Activated CD8-positive, alpha-beta T cell treated with anti-CD3 and anti-CD28 coated beads for 36 hours (primary cell): Measurements from ENCODE around the gene ARMH3. TPM values are rescaled to one million over a fixed set of nuclear protein-coding genes. Genes with fewer than 3 reads are reported as not detected.

ENCODE experiments used
- ATAC-seq: fragments of 200-7000 bp; cut with Tn5 transposase; one replicate; pipeline ENCODE4 v1.10.0; 2021; ENCODE audit warnings: mild to moderate bottlenecking, moderate library complexity
- CTCF ChIA-PET: fragments of 350-600 bp; sonication (Branson Sonifier 250); formaldehyde crosslinking; loops from one replicate; lab custom pipeline; 2021; ENCODE audit warnings: antibody characterized with exemption; lab: Charles Lee
- POLR2A ChIA-PET: fragments of 350-600 bp; sonication (Branson Sonifier 250); formaldehyde crosslinking; loops from one replicate; lab custom pipeline; 2021; ENCODE audit warnings: antibody characterized with exemption; lab: Charles Lee
- DNase-seq: peaks from one replicate; pipeline ENCODE4 v3.0.0-alpha.2; 2020
- H3K27ac Mint-ChIP-seq: one replicate; pipeline ENCODE4 v1.8.0; 2021; ENCODE audit warnings: mild to moderate bottlenecking, mixed read lengths
- H3K27me3 Mint-ChIP-seq: one replicate; pipeline ENCODE4 v1.8.0; 2021; ENCODE audit warnings: mixed read lengths
- H3K36me3 Mint-ChIP-seq: one replicate; pipeline ENCODE4 v1.8.0; 2021; ENCODE audit warnings: low read depth, mixed read lengths
- H3K4me1 Mint-ChIP-seq: one replicate; pipeline ENCODE4 v1.8.0; 2021; ENCODE audit warnings: low read depth, mixed read lengths
- H3K4me3 Mint-ChIP-seq: one replicate; pipeline ENCODE4 v1.8.0; 2021; ENCODE audit warnings: mild to moderate bottlenecking, moderate library complexity, mixed read lengths
- H3K9me3 Mint-ChIP-seq: one replicate; pipeline ENCODE4 v1.8.0; 2021; ENCODE audit warnings: mixed read lengths
- intact Hi-C: fragments of 100-400 bp; cut with micrococcal nuclease; formaldehyde crosslinking; loops from one replicate; pipeline ENCODE4 v1.10.0; 2022
- total RNA-seq, 2 experiments: library from RNA; stranded (reverse); gene quantifications; one replicate each; pipeline ENCODE4 v1.2.3, GENCODE V29; 2021
- TF ChIP-seq, protein P1 (sequence below): fragments of 200-600 bp; IDR thresholded peaks from one replicate; pipeline ENCODE4 v1.8.0; 2022; ENCODE audit warnings: antibody characterized with exemption, mild to moderate bottlenecking

ARMH3 gene
- total RNA-seq, 2 experiments from 2014 or later = 16.2 to 18.4 TPM

DNA sequence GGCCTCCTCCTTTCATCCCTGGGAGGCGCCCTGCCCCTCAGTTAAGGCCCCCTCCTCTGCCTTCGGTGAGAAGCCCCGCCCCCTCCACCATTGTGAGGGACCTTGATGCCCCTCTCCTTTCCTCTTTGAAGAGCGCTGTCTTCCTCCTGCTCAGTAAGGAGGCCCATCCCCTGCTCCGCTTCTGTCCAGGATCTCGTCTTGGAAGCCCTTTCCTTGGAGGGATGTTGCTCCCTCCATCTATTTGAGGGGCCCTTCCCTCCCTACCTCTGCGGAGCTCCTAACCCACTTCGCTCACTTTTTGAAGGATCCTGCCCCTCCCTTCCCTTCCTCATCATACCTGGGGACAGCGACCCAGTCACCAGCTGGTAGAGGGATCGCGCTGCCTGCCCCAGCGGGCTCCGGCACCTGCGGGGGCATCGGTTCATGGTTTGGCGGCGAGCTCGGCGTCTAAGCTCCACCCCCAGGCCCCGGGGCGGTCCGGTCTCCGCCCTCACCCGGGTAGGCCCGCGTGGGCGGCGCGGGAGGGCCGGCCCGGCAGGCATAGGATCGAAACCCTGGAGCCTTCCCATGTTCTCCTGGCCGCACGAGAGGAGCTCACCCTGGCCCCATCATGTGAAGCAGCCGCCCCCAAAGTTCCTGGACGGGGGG lies 216.4 kb downstream of the ARMH3 start:
- ChIA-PET POLR2A (interaction anchor here (0.9 to 5.1 kb wide), 3 partner anchors 12 to 21 kb away, joined by 3 to 27 read pairs (median 4); partner anchors contain the start of gene OGA), CTCF (interaction anchor here (0.9 to 10.8 kb wide), 19 partner anchors 8 to 270 kb away, joined by 3 to 200 read pairs (median 8); partner anchors contain the start of genes HPS6 and OGA)
- Mint-ChIP-seq H3K36me3 (no peaks in the 10 kb centered on the region), H3K4me3 (peak overlapping the region; percentile 77), H3K27ac (no peak overlapping the region), H3K9me3 (no peaks in the 10 kb centered on the region), H3K27me3 (peaks cover 14% of the 10 kb centered on the region), H3K4me1 (peaks cover 55% of the 10 kb centered on the region)
- intact Hi-C loops = loop anchor here (2.0 to 5.0 kb wide), 2 partner anchors 171 to 233 kb away; no protein-coding TSS in a partner anchor
- TF ChIP-seq, protein P1, sequence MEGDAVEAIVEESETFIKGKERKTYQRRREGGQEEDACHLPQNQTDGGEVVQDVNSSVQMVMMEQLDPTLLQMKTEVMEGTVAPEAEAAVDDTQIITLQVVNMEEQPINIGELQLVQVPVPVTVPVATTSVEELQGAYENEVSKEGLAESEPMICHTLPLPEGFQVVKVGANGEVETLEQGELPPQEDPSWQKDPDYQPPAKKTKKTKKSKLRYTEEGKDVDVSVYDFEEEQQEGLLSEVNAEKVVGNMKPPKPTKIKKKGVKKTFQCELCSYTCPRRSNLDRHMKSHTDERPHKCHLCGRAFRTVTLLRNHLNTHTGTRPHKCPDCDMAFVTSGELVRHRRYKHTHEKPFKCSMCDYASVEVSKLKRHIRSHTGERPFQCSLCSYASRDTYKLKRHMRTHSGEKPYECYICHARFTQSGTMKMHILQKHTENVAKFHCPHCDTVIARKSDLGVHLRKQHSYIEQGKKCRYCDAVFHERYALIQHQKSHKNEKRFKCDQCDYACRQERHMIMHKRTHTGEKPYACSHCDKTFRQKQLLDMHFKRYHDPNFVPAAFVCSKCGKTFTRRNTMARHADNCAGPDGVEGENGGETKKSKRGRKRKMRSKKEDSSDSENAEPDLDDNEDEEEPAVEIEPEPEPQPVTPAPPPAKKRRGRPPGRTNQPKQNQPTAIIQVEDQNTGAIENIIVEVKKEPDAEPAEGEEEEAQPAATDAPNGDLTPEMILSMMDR = no peak
- peak; percentile 69 for DNase-seq
- peak; percentile 29 for ATAC-seq

DNA sequence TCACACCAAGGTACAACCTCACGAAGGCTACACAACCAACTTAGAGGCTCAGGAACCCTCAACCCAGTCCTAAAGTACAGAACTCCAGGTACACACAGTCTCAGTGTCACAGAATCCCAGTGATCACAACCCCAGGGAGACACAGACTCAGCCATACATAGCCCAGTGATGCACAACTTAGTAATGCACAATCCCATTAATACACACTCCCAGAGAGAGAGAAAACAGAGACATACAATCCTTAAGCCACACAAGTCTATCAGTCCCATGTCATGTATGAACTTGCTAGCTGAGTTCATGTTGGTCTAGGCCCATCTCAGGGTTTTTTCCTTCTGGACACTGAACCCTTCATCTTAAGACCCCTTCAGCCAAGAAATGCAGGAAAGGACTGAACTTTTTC lies 217.0 kb downstream of the ARMH3 start:
- H3K4me3 Mint-ChIP-seq = peak overlapping the region; percentile 77
- no peaks in the 10 kb centered on the region for H3K9me3 Mint-ChIP-seq
- H3K27ac Mint-ChIP-seq = no peak overlapping the region
- H3K4me1 Mint-ChIP-seq = peaks cover 55% of the 10 kb centered on the region
- ATAC-seq (no peak), DNase-seq (no peak)
- H3K36me3 Mint-ChIP-seq = no peaks in the 10 kb centered on the region
- TF ChIP-seq, protein P1 = no peak
- intact Hi-C loops = no loop called here
- peaks cover 12% of the 10 kb centered on the region for H3K27me3 Mint-ChIP-seq
- ChIA-PET CTCF (interaction anchor here (0.9 to 10.8 kb wide), 11 partner anchors 8 to 232 kb away, joined by 3 to 200 read pairs (median 23); partner anchors contain the start of genes HPS6 and OGA), POLR2A (interaction anchor here (1.0 to 5.1 kb wide), 2 partner anchors 12 to 21 kb away, joined by 3 to 27 read pairs; partner anchors contain the start of gene OGA)

DNA sequence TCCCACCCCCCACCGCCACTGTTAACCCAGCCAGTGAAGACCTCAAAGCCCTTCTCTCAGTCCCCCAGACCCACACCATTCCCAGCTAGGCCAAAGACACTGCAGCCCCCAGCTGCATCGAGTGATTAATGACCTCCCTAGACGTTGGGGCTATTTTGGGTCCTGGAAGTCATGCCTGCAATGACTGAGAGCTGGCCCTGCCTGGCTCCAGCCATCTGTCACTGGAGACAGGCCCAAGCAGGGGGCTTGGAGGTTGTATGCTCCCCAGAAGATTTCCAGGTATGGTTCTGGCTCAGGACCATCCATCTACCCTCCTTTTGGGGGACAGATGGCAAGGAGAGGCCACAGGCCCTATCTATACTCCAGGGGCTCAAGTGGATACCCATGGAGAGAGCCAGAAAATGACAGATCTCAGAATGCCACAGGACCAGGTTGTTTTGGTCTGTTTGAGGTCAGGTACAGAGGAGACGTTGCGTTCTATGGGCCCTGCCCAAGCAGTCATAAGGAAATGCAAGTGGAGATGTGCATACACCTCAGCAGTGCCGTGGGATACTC lies 217.5 kb downstream of the ARMH3 start:
- Mint-ChIP-seq H3K27me3 (peaks cover 12% of the 10 kb centered on the region), H3K9me3 (no peaks in the 10 kb centered on the region), H3K36me3 (no peaks in the 10 kb centered on the region), H3K4me1 (peaks cover 59% of the 10 kb centered on the region), H3K27ac (no peak overlapping the region), H3K4me3 (no peak overlapping the region)
- no peak for ATAC-seq
- ChIA-PET CTCF (interaction anchor here (1.2 to 10.8 kb wide), 6 partner anchors 7 to 239 kb away, joined by 3 to 151 read pairs (median 28); partner anchors contain the start of genes HPS6 and OGA), POLR2A (no interaction called here)
- no peak for DNase-seq
- TF ChIP-seq, protein P1 = no peak
- intact Hi-C loops = no loop called here

DNA sequence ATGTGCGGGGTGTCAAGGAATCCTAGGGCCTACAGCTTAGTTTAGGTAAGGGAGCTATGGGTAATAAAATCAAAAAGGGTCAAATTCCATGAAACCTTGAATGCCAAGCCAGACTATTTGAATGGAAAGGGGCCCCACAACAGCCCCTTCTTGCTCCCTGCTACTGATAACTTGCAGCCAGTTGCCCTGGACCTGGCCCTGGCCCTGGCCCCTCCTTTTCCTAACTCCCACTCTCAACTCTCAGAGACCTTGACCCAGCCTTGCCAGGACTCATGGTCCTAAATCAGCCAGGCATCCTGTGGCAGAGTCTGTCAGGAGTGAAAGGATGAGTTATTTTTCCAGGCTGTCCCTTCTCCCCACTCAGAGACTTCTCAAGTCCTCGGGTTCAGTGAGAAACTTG lies 218.2 kb downstream of the ARMH3 start:
- Mint-ChIP-seq H3K4me1 (peaks cover 58% of the 10 kb centered on the region), H3K9me3 (no peaks in the 10 kb centered on the region), H3K36me3 (no peaks in the 10 kb centered on the region), H3K4me3 (no peak overlapping the region), H3K27me3 (peaks cover 8% of the 10 kb centered on the region), H3K27ac (no peak overlapping the region)
- CTCF ChIA-PET = interaction anchor here (0.6 to 9.6 kb wide), 8 partner anchors 19 to 239 kb away, joined by 3 to 125 read pairs (median 6); partner anchors contain the start of gene OGA
- ATAC-seq = no peak
- POLR2A ChIA-PET = interaction anchor here (0.6 to 1.4 kb wide), 3 partner anchors 15 to 22 kb away, joined by 3 to 4 read pairs (median 4); partner anchors contain the start of gene OGA
- no peak for DNase-seq
- TF ChIP-seq, protein P1 = no peak
- intact Hi-C loops = no loop called here
